H1 (cell line): Measurements from ENCODE around the gene SLC35F3.

Experiments used
- EZH2 ChIP-seq: fragments of 200-600 bp; sonication (generic); IDR thresholded peaks from 2 replicates; pipeline ENCODE4 v1.7.1; 2012; ENCODE audit warnings: low read depth, mild to moderate bottlenecking, moderate library complexity, low read length, inconsistent platforms; ENCODE audit not compliant: severe bottlenecking
- NANOG ChIP-seq: IDR thresholded peaks from 2 replicates; pipeline ENCODE4 v1.6.1; 2011; ENCODE audit warnings: low read length, low read depth, mild to moderate bottlenecking, inconsistent platforms; ENCODE audit not compliant: insufficient read depth, poor library complexity, severe bottlenecking
- POLR2A ChIP-seq, 2 experiments: IDR thresholded peaks; 1 replicate in 1 of 2; 2 replicates in 1 of 2; pipeline ENCODE4 v1.6.1; 2011; ENCODE audit warnings: low read depth in 2 of 2, low read length in 2 of 2, mild to moderate bottlenecking in 2 of 2; ENCODE audit errors: control extremely low read depth in 1 of 2
- TF ChIP-seq, protein P1 (sequence below), 3 experiments: IDR thresholded peaks; 1 replicate in 2 of 3; 2 replicates in 1 of 3; pipeline versions ENCODE4 v1.5.1 to v1.6.1; 2011; ENCODE audit warnings: low read length in 3 of 3, mild to moderate bottlenecking in 3 of 3, inconsistent platforms in 2 of 3, low read depth in 1 of 3, moderate library complexity in 1 of 3; ENCODE audit not compliant: insufficient read depth in 1 of 3; ENCODE audit errors: control extremely low read depth in 1 of 3

GRCh38 chr1:234310460-234310817 is 406.0 kb downstream of the SLC35F3 start:
- TF ChIP-seq NANOG, result no peak
- TF ChIP-seq, protein P1, sequence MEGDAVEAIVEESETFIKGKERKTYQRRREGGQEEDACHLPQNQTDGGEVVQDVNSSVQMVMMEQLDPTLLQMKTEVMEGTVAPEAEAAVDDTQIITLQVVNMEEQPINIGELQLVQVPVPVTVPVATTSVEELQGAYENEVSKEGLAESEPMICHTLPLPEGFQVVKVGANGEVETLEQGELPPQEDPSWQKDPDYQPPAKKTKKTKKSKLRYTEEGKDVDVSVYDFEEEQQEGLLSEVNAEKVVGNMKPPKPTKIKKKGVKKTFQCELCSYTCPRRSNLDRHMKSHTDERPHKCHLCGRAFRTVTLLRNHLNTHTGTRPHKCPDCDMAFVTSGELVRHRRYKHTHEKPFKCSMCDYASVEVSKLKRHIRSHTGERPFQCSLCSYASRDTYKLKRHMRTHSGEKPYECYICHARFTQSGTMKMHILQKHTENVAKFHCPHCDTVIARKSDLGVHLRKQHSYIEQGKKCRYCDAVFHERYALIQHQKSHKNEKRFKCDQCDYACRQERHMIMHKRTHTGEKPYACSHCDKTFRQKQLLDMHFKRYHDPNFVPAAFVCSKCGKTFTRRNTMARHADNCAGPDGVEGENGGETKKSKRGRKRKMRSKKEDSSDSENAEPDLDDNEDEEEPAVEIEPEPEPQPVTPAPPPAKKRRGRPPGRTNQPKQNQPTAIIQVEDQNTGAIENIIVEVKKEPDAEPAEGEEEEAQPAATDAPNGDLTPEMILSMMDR (IDR thresholded peaks at IDR 0.05; ENCODE audit: control extremely low read depth in 1 of 3, insufficient read depth in 1 of 3, low read depth in 1 of 3, low read length in 3 of 3), result no peak
- no peak for TF ChIP-seq POLR2A (IDR thresholded peaks at IDR 0.05; ENCODE audit: control extremely low read depth in 1 of 2, low read depth in 2 of 2, low read length in 2 of 2)
- no peak for TF ChIP-seq EZH2
